IMR-90 (cell line): ENCODE results near the gene ATP6V0A4. TPM values are rescaled to one million over a fixed set of nuclear protein-coding genes. Genes with fewer than 3 reads are reported as not detected.

ENCODE experiments used
- ATAC-seq: fragments of 200-7000 bp; cut with Tn5 transposase; 2 replicates; pipeline ENCODE4 v1.9.1; 2020; ENCODE audit warnings: low read depth, mild to moderate bottlenecking, moderate library complexity
- BruUV-seq: library from RNA; stranded (reverse); fragments of 400-500 nt; replicated peaks from 2 replicates; lab custom pipeline; 2021; lab: Mats Ljungman, UMichigan
- CTCF ChIA-PET: fragments of 300-600 bp; formaldehyde crosslinking; extraction: SDS; loops from one replicate; lab custom pipeline; 2021; ENCODE audit warnings: antibody characterized with exemption; lab: Yijun Ruan, JAX
- POLR2A ChIA-PET: fragments of 300-600 bp; sonication (Branson Sonifier 250); formaldehyde crosslinking; loops from one replicate; lab custom pipeline; 2022; ENCODE audit warnings: antibody characterized with exemption; ENCODE audit not compliant: unreplicated experiment; lab: Charles Lee
- DNase-seq: peaks from one replicate; pipeline ENCODE4 v3.0.0; 2013
- H2AFZ ChIP-seq: replicated peaks from 2 replicates; pipeline ENCODE3; 2013; ENCODE audit warnings: low read length, mild to moderate bottlenecking; ENCODE audit not compliant: poor library complexity
- H2AK5ac ChIP-seq: 2 replicates; pipeline ENCODE4 v1.6.1; 2013; ENCODE audit warnings: low read depth, low read length, inconsistent platforms
- H2AK9ac ChIP-seq: replicated peaks from 2 replicates; pipeline ENCODE3; 2013; ENCODE audit warnings: mild to moderate bottlenecking, low read depth, low read length, moderate library complexity; ENCODE audit not compliant: poor library complexity
- H2BK120ac ChIP-seq: 2 replicates; pipeline ENCODE4 v1.6.1; 2013; ENCODE audit warnings: low read depth, low read length, inconsistent platforms
- H2BK15ac ChIP-seq: 3 replicates; pipeline ENCODE4 v1.6.1; 2013; ENCODE audit warnings: low read depth, low read length, inconsistent platforms
- H2BK20ac ChIP-seq: 2 replicates; pipeline ENCODE4 v1.6.1; 2013; ENCODE audit warnings: low read depth, mild to moderate bottlenecking, inconsistent platforms, low read length, moderate library complexity
- H2BK5ac ChIP-seq: 2 replicates; pipeline ENCODE4 v1.6.1; 2013; ENCODE audit warnings: mild to moderate bottlenecking, low read depth, low read length, inconsistent platforms; ENCODE audit not compliant: poor library complexity, severe bottlenecking
- H3K14ac ChIP-seq: replicated peaks from 2 replicates; pipeline ENCODE4 v1.6.1; 2013; ENCODE audit warnings: low read depth, low read length, inconsistent platforms
- H3K18ac ChIP-seq: 2 replicates; pipeline ENCODE4 v1.6.1; 2013; ENCODE audit warnings: low read depth, low read length, control low read depth
- H3K23ac ChIP-seq: 2 replicates; pipeline ENCODE4 v1.6.1; 2013; ENCODE audit warnings: low read depth, low read length, inconsistent platforms
- H3K27ac ChIP-seq: 2 replicates; pipeline ENCODE4 v1.5.1; 2013; ENCODE audit warnings: mild to moderate bottlenecking, control low read depth, low read length; ENCODE audit not compliant: insufficient read depth
- H3K27me3 ChIP-seq: 2 replicates; pipeline ENCODE4 v1.6.1; 2013; ENCODE audit warnings: low read length; ENCODE audit not compliant: control insufficient read depth, insufficient read depth
- H3K36me3 ChIP-seq: 2 replicates; pipeline ENCODE4 v1.6.1; 2013; ENCODE audit warnings: low read length, mixed read lengths; ENCODE audit not compliant: control insufficient read depth, insufficient read depth
- H3K4ac ChIP-seq: 2 replicates; pipeline ENCODE4 v1.6.1; 2013; ENCODE audit warnings: low read depth, low read length, inconsistent platforms
- H3K4me1 ChIP-seq: 2 replicates; pipeline ENCODE4 v1.6.1; 2013; ENCODE audit warnings: low read length, mixed read lengths; ENCODE audit not compliant: control insufficient read depth, insufficient read depth
- H3K4me2 ChIP-seq: 2 replicates; pipeline ENCODE4 v1.6.1; 2013; ENCODE audit warnings: low read depth, mild to moderate bottlenecking, control low read depth, low read length, moderate library complexity
- H3K4me3 ChIP-seq: 2 replicates; pipeline ENCODE4 v1.5.1; 2013; ENCODE audit warnings: low read depth, mild to moderate bottlenecking, control low read depth, low read length, moderate library complexity; ENCODE audit not compliant: insufficient read depth
- H3K56ac ChIP-seq: 2 replicates; pipeline ENCODE4 v1.6.1; 2013; ENCODE audit warnings: low read length, inconsistent platforms; ENCODE audit not compliant: insufficient read depth; ENCODE audit errors: extremely low read depth
- H3K79me1 ChIP-seq, 2 experiments: 2 replicates each; pipeline ENCODE4 v1.6.1; 2013; ENCODE audit warnings: low read length in 2 of 2, inconsistent platforms in 1 of 2, low read depth in 1 of 2
- H3K9ac ChIP-seq: 2 replicates; pipeline ENCODE4 v1.6.1; 2013; ENCODE audit warnings: low read depth, low read length, control low read depth
- H3K9me1 ChIP-seq: 2 replicates; pipeline ENCODE4 v1.6.1; 2013; ENCODE audit warnings: low read length, inconsistent platforms; ENCODE audit not compliant: insufficient read depth
- H3K9me3 ChIP-seq: 2 replicates; pipeline ENCODE4 v1.6.1; 2013; ENCODE audit warnings: low read length; ENCODE audit not compliant: control insufficient read depth, insufficient read depth
- H4K20me1 ChIP-seq: 2 replicates; pipeline ENCODE4 v1.6.1; 2013; ENCODE audit warnings: low read length, inconsistent platforms; ENCODE audit not compliant: insufficient read depth
- H4K5ac ChIP-seq: 2 replicates; pipeline ENCODE4 v1.6.1; 2013; ENCODE audit warnings: mild to moderate bottlenecking, low read depth, low read length, control low read depth
- H4K8ac ChIP-seq, 2 experiments: 2 replicates each; pipeline ENCODE4 v1.6.1; 2013; ENCODE audit warnings: low read depth in 2 of 2, low read length in 2 of 2, control low read depth in 1 of 2, inconsistent platforms in 1 of 2
- H4K91ac ChIP-seq: 2 replicates; pipeline ENCODE4 v1.6.1; 2013; ENCODE audit warnings: low read depth, low read length, inconsistent platforms; ENCODE audit not compliant: insufficient read depth
- BHLHE40 ChIP-seq: fragments of 150-350 bp; IDR thresholded peaks from 2 replicates; pipeline ENCODE4 v1.6.1; 2016; ENCODE audit warnings: mild to moderate bottlenecking, low read depth, low read length
- CEBPB ChIP-seq: IDR thresholded peaks from 2 replicates; pipeline ENCODE4 v1.6.1; 2012; ENCODE audit warnings: low read depth, low read length, improper control_type of control experiment
- CHD1 ChIP-seq: IDR thresholded peaks from 2 replicates; pipeline ENCODE4 v1.6.1; 2012; ENCODE audit warnings: low read depth, low read length, improper control_type of control experiment
- FOS ChIP-seq: fragments of 150-350 bp; IDR thresholded peaks from 2 replicates; pipeline ENCODE4 v1.6.1; 2016; ENCODE audit warnings: low read depth, low read length
- MAFK ChIP-seq: IDR thresholded peaks from 2 replicates; pipeline ENCODE4 v1.6.1; 2012; ENCODE audit warnings: low read depth, low read length, improper control_type of control experiment
- MAZ ChIP-seq: IDR thresholded peaks from 2 replicates; pipeline ENCODE4 v1.6.1; 2012; ENCODE audit warnings: low read depth, mild to moderate bottlenecking, low read length, improper control_type of control experiment, moderate library complexity, borderline replicate concordance
- MXI1 ChIP-seq: IDR thresholded peaks from 2 replicates; pipeline ENCODE4 v1.6.1; 2012; ENCODE audit warnings: low read depth, mild to moderate bottlenecking, low read length, moderate library complexity, borderline replicate concordance
- NFE2L2 ChIP-seq: fragments of 150-350 bp; IDR thresholded peaks from 2 replicates; pipeline ENCODE4 v1.6.1; 2016; ENCODE audit warnings: low read depth, mild to moderate bottlenecking, low read length
- POLR2A ChIP-seq: IDR thresholded peaks from 2 replicates; pipeline ENCODE4 v1.6.1; 2012; ENCODE audit warnings: mild to moderate bottlenecking, low read depth, low read length
- RAD21 ChIP-seq: IDR thresholded peaks from 2 replicates; pipeline ENCODE4 v1.6.1; 2012; ENCODE audit warnings: low read length, improper control_type of control experiment
- RCOR1 ChIP-seq: IDR thresholded peaks from 2 replicates; pipeline ENCODE4 v1.6.1; 2012; ENCODE audit warnings: mild to moderate bottlenecking, low read length, improper control_type of control experiment; ENCODE audit not compliant: insufficient replicate concordance
- RFX5 ChIP-seq: IDR thresholded peaks from 2 replicates; pipeline ENCODE4 v1.8.0; 2012; ENCODE audit warnings: low read depth, mild to moderate bottlenecking, low read length, moderate library complexity
- SMC3 ChIP-seq: fragments of 150-350 bp; IDR thresholded peaks from 2 replicates; pipeline ENCODE4 v1.6.1; 2016; ENCODE audit warnings: low read depth, mild to moderate bottlenecking, antibody characterized with exemption, low read length, moderate library complexity
- WGBS, 2 experiments: methylation state at CpG; one replicate each; pipeline versions ENCODE4 v1.1.5 to v1.1.7; 2013; ENCODE audit warnings: missing lambda C conversion rate in 2 of 2; ENCODE audit not compliant: insufficient read length in 1 of 2; ENCODE audit errors: extremely low coverage in 2 of 2; 5-methylcytosine and 5-hydroxymethylcytosine counted together
- dilution Hi-C: fragments of 300-500 bp; cut with HindIII; formaldehyde crosslinking; loops from one replicate; pipeline ENCODE4 v1.14.3; 2018; ENCODE audit warnings: low sequenced_read_pairs; ENCODE audit not compliant: unreplicated experiment
- in situ Hi-C: fragments of 300-500 bp; cut with MboI; formaldehyde crosslinking; loops from 3 replicates; pipeline ENCODE4 v1.14.3; 2019; ENCODE audit warnings: low sequenced_read_pairs, inconsistent platforms, mixed read lengths
- intact Hi-C: fragments of 100-400 bp; cut with micrococcal nuclease; formaldehyde crosslinking; loops from 2 replicates; pipeline ENCODE4 v1.10.0; 2022
- polyA plus RNA-seq, 3 experiments: library from polyadenylated mRNA; depleted of rRNA; stranded (reverse); fragments of >200 nt; gene quantifications; 2 replicates each; pipeline ENCODE4 v1.2.3, GENCODE V29; 2012; ENCODE audit warnings: low replicate concordance in 1 of 3
- total RNA-seq: library from RNA; depleted of rRNA; stranded (reverse); fragments of >200 nt; gene quantifications from 2 replicates; pipeline ENCODE4 v1.2.3, GENCODE V29; 2012
- TF ChIP-seq, protein P1 (sequence below): conservative IDR thresholded peaks from 2 replicates; pipeline ENCODE4 v1.5.1; 2012; ENCODE audit warnings: mild to moderate bottlenecking, low read depth, low read length, improper control_type of control experiment
- TF ChIP-seq, protein P2 (sequence below): fragments of 150-350 bp; IDR thresholded peaks from 2 replicates; pipeline ENCODE4 v1.6.1; 2017; ENCODE audit warnings: mild to moderate bottlenecking, antibody characterized with exemption, low read length, low read depth
- TF ChIP-seq, protein P3 (sequence below): fragments of 150-350 bp; IDR thresholded peaks from 2 replicates; pipeline ENCODE4 v1.6.1; 2016; ENCODE audit warnings: low read depth, mild to moderate bottlenecking, low read length, moderate library complexity, borderline replicate concordance

Gene ATP6V0A4
- total and polyA plus RNA-seq, 2 of the 4 experiments (the other 2 are of a cell fraction) = 0.05 to 0.18 TPM

DNA sequence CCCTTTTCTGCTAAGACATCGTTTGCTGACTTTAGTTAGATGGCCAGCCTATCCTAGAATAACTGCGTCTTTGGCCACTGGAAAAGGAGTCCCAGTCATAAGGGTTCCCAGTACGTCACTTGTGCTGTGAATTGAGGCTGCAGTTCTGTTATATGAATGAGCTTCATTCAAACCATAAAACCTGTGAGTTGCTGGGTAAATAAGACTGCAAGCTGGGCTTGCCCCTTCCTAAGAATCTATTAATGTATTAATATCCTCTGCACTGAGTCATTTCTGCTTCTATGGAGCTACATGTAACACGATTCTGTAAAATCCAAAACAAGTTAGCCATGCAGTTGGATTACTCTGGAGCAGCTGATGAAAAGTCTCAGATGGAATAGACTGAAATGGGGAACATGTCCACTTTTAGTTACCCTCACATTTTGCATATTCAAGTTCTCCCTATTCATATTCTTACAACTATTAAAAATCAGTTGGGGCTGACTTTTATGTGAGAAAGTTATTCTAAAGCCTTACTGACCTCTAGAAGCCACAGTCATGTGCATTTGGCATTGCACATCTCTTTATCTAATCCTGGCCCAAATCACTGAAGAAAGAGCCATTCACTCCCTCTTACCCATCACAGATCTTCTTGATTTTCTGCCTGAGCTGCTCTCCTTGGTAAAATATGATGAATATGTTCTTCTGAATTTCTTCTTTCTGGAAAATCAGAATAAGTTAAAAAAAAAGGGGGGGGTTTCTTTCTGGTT is 42.0 kb downstream of the ATP6V0A4 start:
- no peak overlapping the region for H2AFZ ChIP-seq
- no peaks in the 10 kb centered on the region for H3K79me1 ChIP-seq
- peaks cover 4% of the 10 kb centered on the region for H3K27me3 ChIP-seq
- H4K8ac ChIP-seq = no peak overlapping the region
- no peak overlapping the region for H2AK9ac ChIP-seq
- CTCF ChIA-PET = interaction anchor here (1.4 kb wide), 1 partner anchor 17 kb away, joined by 6 read pairs; no protein-coding TSS in a partner anchor
- H4K20me1 ChIP-seq = no peaks in the 10 kb centered on the region
- in situ Hi-C loops = no loop called here
- intact Hi-C loops = no loop called here
- POLR2A ChIA-PET = no interaction called here
- no peak overlapping the region for H3K4me3 ChIP-seq
- no peak overlapping the region for H2BK15ac ChIP-seq
- no peaks in the 10 kb centered on the region for H3K9me1 ChIP-seq
- dilution Hi-C loops = no loop called here
- no peak overlapping the region for H2BK5ac ChIP-seq
- H2BK20ac ChIP-seq = no peak overlapping the region
- no peaks in the 10 kb centered on the region for H3K36me3 ChIP-seq
- no peak overlapping the region for H3K4me2 ChIP-seq
- no peak overlapping the region for H2BK120ac ChIP-seq
- no TSS peak for BruUV-seq
- no peak overlapping the region for H3K27ac ChIP-seq
- H3K4me1 ChIP-seq = no peaks in the 10 kb centered on the region
- no CpG with 5 or more reads among the region's 4 CpGs for WGBS, 2 experiments
- TF ChIP-seq SMC3 (no peak), FOS (no peak), RAD21 (no peak), CEBPB (no peak), CHD1 (no peak), MXI1 (no peak), BHLHE40 (no peak), POLR2A (no peak), NFE2L2 (no peak), MAZ (no peak), RFX5 (no peak), MAFK (no peak), RCOR1 (no peak)
- TF ChIP-seq, protein P1, sequence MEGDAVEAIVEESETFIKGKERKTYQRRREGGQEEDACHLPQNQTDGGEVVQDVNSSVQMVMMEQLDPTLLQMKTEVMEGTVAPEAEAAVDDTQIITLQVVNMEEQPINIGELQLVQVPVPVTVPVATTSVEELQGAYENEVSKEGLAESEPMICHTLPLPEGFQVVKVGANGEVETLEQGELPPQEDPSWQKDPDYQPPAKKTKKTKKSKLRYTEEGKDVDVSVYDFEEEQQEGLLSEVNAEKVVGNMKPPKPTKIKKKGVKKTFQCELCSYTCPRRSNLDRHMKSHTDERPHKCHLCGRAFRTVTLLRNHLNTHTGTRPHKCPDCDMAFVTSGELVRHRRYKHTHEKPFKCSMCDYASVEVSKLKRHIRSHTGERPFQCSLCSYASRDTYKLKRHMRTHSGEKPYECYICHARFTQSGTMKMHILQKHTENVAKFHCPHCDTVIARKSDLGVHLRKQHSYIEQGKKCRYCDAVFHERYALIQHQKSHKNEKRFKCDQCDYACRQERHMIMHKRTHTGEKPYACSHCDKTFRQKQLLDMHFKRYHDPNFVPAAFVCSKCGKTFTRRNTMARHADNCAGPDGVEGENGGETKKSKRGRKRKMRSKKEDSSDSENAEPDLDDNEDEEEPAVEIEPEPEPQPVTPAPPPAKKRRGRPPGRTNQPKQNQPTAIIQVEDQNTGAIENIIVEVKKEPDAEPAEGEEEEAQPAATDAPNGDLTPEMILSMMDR = no peak
- TF ChIP-seq, protein P2, sequence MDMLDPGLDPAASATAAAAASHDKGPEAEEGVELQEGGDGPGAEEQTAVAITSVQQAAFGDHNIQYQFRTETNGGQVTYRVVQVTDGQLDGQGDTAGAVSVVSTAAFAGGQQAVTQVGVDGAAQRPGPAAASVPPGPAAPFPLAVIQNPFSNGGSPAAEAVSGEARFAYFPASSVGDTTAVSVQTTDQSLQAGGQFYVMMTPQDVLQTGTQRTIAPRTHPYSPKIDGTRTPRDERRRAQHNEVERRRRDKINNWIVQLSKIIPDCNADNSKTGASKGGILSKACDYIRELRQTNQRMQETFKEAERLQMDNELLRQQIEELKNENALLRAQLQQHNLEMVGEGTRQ = no peak
- TF ChIP-seq, protein P3, sequence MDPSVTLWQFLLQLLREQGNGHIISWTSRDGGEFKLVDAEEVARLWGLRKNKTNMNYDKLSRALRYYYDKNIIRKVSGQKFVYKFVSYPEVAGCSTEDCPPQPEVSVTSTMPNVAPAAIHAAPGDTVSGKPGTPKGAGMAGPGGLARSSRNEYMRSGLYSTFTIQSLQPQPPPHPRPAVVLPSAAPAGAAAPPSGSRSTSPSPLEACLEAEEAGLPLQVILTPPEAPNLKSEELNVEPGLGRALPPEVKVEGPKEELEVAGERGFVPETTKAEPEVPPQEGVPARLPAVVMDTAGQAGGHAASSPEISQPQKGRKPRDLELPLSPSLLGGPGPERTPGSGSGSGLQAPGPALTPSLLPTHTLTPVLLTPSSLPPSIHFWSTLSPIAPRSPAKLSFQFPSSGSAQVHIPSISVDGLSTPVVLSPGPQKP = no peak
- no peak overlapping the region for H3K23ac ChIP-seq
- H3K14ac ChIP-seq = no peak overlapping the region
- H4K91ac ChIP-seq = no peak overlapping the region
- DNase-seq (no peak), ATAC-seq (no peak)
- H3K56ac ChIP-seq = no peak overlapping the region
- H3K18ac ChIP-seq = no peak overlapping the region
- no peak overlapping the region for H3K4ac ChIP-seq
- no peaks in the 10 kb centered on the region for H3K9me3 ChIP-seq
- H2AK5ac ChIP-seq = no peak overlapping the region
- no peak overlapping the region for H4K5ac ChIP-seq
- H3K9ac ChIP-seq = no peak overlapping the region
